ENCODE data around the gene GJA10. TPM values are rescaled to one million over a fixed set of nuclear protein-coding genes. Genes with fewer than 3 reads are reported as not detected.

GJA10 gene
- polyA plus RNA-seq, 1 donor (not counting 4 experiments of a cell fraction or from before 2014, with no cell fraction given): not detected

- no peaks in the 10 kb centered on the region for H3K36me3 ChIP-seq (ENCODE audit: control insufficient read depth in 2 of 2, extremely low read depth in 1 of 2, insufficient read depth in 2 of 2, low read length in 2 of 2)
Observed at GRCh38 chr6:89927264-89927663, 33.0 kb downstream of the GJA10 start.

GRCh38 chr6:89927791-89928550 is 33.7 kb downstream of the GJA10 start:
- H3K27ac ChIP-seq (ENCODE audit: control insufficient read depth, insufficient read depth, low read length): no peak overlapping the region
- H3K9me1 ChIP-seq (ENCODE audit: control insufficient read depth, extremely low read depth, insufficient read depth, low read length): no peaks in the 10 kb centered on the region
- H3K4me1 ChIP-seq (ENCODE audit: control insufficient read depth, extremely low read depth, insufficient read depth, low read length): peaks cover 19% of the 10 kb centered on the region
- no peak overlapping the region for H3K4me3 ChIP-seq (ENCODE audit: control insufficient read depth in 2 of 3, extremely low read depth in 1 of 3, insufficient read depth in 2 of 3, low read depth in 1 of 3, low read length in 3 of 3)
- H3K9me3 ChIP-seq (ENCODE audit: control insufficient read depth, low read depth, low read length): no peaks in the 10 kb centered on the region
- no peaks in the 10 kb centered on the region for H3K27me3 ChIP-seq (ENCODE audit: control insufficient read depth, extremely low read depth, insufficient read depth, low read length)
- no peaks in the 10 kb centered on the region for H4K20me1 ChIP-seq (ENCODE audit: control insufficient read depth, extremely low read depth, insufficient read depth, low read length)
- dilution Hi-C loops (cut with MboI; ENCODE audit: extremely low pct_ligation_motif_present, low sequenced_read_pairs): no loop called here
- TF ChIP-seq EZH2 (IDR thresholded peaks at IDR 0.05; ENCODE audit: low read length) (no peak), CTCF (optimal IDR thresholded peaks at IDR 0.05 in 1 of 3, IDR thresholded peaks at IDR 0.05 in 1 of 3, conservative IDR thresholded peaks at IDR 0.05 in 1 of 3; ENCODE audit: extremely low read depth in 1 of 3, insufficient read depth in 2 of 3, low read length in 3 of 3) (no peak)
- H2AFZ ChIP-seq (ENCODE audit: control insufficient read depth, low read length): no peak overlapping the region
- peak overlapping the region; percentile 13 for H3K4me2 ChIP-seq (ENCODE audit: control insufficient read depth, extremely low read depth, insufficient read depth, low read depth, low read length)
- H3K9ac ChIP-seq (ENCODE audit: control insufficient read depth, extremely low read depth, insufficient read depth, low read length): no peak overlapping the region
- peak; percentile 79 for FAIRE-seq
- no peak for DNase-seq (ENCODE audit: low read depth, low spot score)
- H3K36me3 ChIP-seq (ENCODE audit: control insufficient read depth in 2 of 2, extremely low read depth in 1 of 2, insufficient read depth in 2 of 2, low read length in 2 of 2): no peaks in the 10 kb centered on the region
- H3K79me2 ChIP-seq (ENCODE audit: control insufficient read depth, insufficient read depth, low read length): no peaks in the 10 kb centered on the region

More at GRCh38 chr6:89927264-89927663, 33.0 kb downstream of the GJA10 start:
- Histone ChIP-seq H3K4me1 (ENCODE audit: control insufficient read depth, extremely low read depth, insufficient read depth, low read length) (peaks cover 19% of the 10 kb centered on the region), H3K27me3 (ENCODE audit: control insufficient read depth, extremely low read depth, insufficient read depth, low read length) (no peaks in the 10 kb centered on the region), H3K27ac (ENCODE audit: control insufficient read depth, insufficient read depth, low read length) (no peak overlapping the region), H3K4me3 (ENCODE audit: control insufficient read depth in 2 of 3, extremely low read depth in 1 of 3, insufficient read depth in 2 of 3, low read depth in 1 of 3, low read length in 3 of 3) (no peak overlapping the region), H3K4me2 (ENCODE audit: control insufficient read depth, extremely low read depth, insufficient read depth, low read depth, low read length) (no peak overlapping the region), H4K20me1 (ENCODE audit: control insufficient read depth, extremely low read depth, insufficient read depth, low read length) (no peaks in the 10 kb centered on the region), H3K9me3 (ENCODE audit: control insufficient read depth, low read depth, low read length) (no peaks in the 10 kb centered on the region), H3K9ac (ENCODE audit: control insufficient read depth, extremely low read depth, insufficient read depth, low read length) (no peak overlapping the region), H3K9me1 (ENCODE audit: control insufficient read depth, extremely low read depth, insufficient read depth, low read length) (no peaks in the 10 kb centered on the region), H2AFZ (ENCODE audit: control insufficient read depth, low read length) (no peak overlapping the region), H3K79me2 (ENCODE audit: control insufficient read depth, insufficient read depth, low read length) (no peaks in the 10 kb centered on the region)
- TF ChIP-seq EZH2 (IDR thresholded peaks at IDR 0.05; ENCODE audit: low read length) (no peak), CTCF (optimal IDR thresholded peaks at IDR 0.05 in 1 of 3, IDR thresholded peaks at IDR 0.05 in 1 of 3, conservative IDR thresholded peaks at IDR 0.05 in 1 of 3; ENCODE audit: extremely low read depth in 1 of 3, insufficient read depth in 2 of 3, low read length in 3 of 3) (no peak)
- FAIRE-seq (peak; percentile 56), DNase-seq (ENCODE audit: low read depth, low spot score) (no peak)
- dilution Hi-C loops (cut with MboI; ENCODE audit: extremely low pct_ligation_motif_present, low sequenced_read_pairs): no loop called here
